GM20000 (cell line): ENCODE measurements around the gene NBL1.

Source experiments
- DNase-seq: peaks from one replicate; pipeline ENCODE4 v3.0.0; 2012; ENCODE audit warnings: low spot score
- TF ChIP-seq, protein P1 (sequence below): IDR thresholded peaks from 2 replicates; pipeline ENCODE4 v1.5.1; 2012; ENCODE audit warnings: mild to moderate bottlenecking, control low read depth; ENCODE audit errors: extremely low read depth, missing control alignments

The NBL1 gene

DNA sequence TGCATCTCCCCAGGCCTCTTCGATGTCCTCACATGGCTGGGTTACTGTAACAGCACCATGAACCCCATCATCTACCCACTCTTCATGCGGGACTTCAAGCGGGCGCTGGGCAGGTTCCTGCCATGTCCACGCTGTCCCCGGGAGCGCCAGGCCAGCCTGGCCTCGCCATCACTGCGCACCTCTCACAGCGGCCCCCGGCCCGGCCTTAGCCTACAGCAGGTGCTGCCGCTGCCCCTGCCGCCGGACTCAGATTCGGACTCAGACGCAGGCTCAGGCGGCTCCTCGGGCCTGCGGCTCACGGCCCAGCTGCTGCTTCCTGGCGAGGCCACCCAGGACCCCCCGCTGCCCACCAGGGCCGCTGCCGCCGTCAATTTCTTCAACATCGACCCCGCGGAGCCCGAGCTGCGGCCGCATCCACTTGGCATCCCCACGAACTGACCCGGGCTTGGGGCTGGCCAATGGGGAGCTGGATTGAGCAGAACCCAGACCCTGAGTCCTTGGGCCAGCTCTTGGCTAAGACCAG lies 34.9 kb downstream of the NBL1 start:
- TF ChIP-seq, protein P1, sequence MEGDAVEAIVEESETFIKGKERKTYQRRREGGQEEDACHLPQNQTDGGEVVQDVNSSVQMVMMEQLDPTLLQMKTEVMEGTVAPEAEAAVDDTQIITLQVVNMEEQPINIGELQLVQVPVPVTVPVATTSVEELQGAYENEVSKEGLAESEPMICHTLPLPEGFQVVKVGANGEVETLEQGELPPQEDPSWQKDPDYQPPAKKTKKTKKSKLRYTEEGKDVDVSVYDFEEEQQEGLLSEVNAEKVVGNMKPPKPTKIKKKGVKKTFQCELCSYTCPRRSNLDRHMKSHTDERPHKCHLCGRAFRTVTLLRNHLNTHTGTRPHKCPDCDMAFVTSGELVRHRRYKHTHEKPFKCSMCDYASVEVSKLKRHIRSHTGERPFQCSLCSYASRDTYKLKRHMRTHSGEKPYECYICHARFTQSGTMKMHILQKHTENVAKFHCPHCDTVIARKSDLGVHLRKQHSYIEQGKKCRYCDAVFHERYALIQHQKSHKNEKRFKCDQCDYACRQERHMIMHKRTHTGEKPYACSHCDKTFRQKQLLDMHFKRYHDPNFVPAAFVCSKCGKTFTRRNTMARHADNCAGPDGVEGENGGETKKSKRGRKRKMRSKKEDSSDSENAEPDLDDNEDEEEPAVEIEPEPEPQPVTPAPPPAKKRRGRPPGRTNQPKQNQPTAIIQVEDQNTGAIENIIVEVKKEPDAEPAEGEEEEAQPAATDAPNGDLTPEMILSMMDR = no peak
- DNase-seq = no peak

DNA sequence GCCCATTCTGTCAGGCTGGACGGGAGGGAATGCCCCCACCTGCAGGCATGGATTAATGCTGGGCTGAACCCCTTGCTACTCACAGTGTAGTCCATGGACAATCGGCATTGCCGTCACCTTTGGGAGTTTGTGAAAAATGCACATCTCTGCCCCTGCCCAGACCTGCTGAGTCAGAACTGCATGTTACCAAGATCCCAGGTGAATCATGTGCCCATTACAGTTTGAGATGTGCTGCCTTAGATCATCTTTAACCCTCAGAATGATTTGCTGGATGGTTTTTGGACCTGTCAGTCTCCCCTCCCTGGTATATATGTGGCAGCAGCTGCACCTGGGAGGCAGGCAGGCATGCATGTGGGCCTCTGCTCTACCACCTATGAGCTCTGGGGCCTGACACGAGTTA lies 35.6 kb downstream of the NBL1 start:
- no peak for DNase-seq
- TF ChIP-seq, protein P1 = no peak

DNA sequence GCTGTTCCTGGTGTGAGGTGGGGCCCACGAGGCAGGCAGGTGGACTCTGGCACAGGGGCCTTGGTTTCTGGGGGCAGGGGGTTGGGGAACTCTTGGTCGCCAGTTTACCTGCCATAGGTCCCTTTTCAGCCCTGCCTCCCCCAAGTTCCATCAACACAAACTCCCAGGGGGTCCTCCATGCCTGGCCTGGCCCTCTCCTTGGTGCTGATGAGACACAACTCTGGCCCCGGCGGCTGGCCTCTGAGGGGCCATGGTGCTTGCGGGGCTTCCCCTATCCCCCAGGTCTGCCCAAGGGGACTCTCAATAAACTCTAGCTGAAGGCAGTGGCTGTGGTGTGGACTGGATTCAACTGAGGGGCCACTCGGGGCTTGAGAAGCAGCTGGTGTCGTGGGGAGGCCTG lies 36.5 kb downstream of the NBL1 start:
- DNase-seq = no peak
- TF ChIP-seq, protein P1 = no peak

DNA sequence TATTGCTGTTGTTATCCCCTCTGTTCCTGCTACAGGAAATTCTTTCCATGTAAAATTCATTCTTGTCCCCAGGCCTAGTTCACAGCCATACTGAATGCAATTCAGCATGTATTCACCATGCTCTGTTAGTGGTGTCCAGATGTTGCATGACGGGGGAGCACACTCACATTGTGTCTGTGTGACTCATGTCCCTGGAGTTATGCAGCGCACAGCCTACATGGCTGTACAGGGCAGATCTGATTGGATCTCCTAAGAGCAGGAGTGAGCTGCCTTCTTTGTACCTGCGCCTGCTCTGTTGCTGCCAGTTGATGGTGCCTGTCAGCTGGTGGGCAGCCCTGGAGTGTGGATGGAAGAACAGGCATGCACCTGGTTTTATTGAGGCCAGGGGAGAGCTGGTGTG lies 38.1 kb downstream of the NBL1 start:
- TF ChIP-seq, protein P1 = no peak
- DNase-seq = no peak

DNA sequence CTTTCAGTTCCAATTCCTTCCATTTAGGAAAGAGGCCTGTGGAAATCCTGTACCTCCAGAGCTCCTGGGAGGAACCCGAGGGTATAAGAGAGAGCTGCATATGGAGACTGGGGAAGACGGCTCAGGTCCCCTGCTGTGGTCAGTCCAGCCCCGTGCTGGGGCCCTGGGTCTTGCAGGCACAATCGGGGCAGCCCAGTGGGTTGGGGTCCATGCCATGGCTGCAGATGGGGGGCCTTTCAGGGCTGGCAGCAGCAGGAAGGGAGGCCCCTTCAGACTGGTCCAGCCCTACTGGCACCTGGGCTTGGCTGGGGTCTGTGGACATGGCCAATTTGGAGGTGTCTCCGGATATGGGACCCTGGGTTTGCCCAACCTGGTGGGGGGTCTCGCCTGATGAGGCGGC lies 38.8 kb downstream of the NBL1 start:
- DNase-seq = no peak
- TF ChIP-seq, protein P1 = no peak

DNA sequence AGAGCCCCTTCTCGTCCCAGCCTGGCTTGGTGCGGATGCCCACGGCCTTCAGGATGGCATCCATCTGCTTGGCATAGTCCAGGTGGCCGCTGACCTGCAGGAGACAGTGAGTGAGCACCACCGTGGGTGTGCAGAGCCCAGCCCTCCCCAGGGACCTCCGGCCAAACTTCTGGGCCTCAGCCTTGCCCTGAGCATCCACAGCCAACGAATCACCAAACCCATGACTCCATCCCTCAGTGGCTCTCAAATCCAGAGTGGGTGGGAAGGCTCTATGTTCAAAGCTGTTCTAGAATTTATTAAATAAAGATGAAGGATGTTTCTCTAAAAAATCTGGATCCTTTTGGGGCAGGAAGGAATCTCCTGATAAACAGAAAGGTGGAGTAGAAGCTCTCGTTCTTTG lies 39.2 kb downstream of the NBL1 start:
- TF ChIP-seq, protein P1 = no peak
- no peak for DNase-seq

DNA sequence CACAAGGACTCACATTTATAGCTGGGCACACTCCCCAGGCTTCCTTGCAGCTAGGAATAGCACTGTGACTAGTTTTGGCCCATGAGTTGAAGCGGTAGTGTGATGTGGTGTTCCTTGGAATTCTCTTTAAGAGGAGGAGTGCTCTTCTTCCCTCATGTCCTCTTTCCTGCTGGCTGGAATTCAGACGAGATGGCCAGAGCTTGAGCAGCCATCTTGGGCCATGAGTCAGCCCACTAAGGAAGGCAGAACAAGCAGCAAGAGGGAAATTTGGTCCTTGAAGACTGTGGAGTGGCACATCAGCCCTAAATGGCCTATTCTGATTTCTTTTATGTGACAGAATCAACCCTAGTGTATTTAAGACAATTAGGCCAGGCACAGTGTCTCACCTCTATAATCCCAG lies 40.6 kb downstream of the NBL1 start:
- DNase-seq = no peak
- TF ChIP-seq, protein P1 = no peak
